ENCODE measurements around the gene LAMA3.

- TF ChIP-seq JUNB (IDR thresholded peaks at IDR 0.05; ENCODE audit: unreplicated experiment) = no peak
- TF ChIP-seq REST (IDR thresholded peaks at IDR 0.05; ENCODE audit: unreplicated experiment) = no peak
- TF ChIP-seq CTCF (conservative IDR thresholded peaks at IDR 0.05; ENCODE audit: low read depth in 2 of 2) = no peak
- TF ChIP-seq EZH2 (IDR thresholded peaks at IDR 0.05; ENCODE audit: low read depth, unreplicated experiment) = no peak
Observed at GRCh38 chr18:23757437-23757733, 68.1 kb downstream of the LAMA3 start.
